ENCODE measurements around the gene SERPINA12.
A peak's percentile ranks its signal among the peaks of the same experiment; 100 is the strongest.

SERPINA12 gene, protein sequence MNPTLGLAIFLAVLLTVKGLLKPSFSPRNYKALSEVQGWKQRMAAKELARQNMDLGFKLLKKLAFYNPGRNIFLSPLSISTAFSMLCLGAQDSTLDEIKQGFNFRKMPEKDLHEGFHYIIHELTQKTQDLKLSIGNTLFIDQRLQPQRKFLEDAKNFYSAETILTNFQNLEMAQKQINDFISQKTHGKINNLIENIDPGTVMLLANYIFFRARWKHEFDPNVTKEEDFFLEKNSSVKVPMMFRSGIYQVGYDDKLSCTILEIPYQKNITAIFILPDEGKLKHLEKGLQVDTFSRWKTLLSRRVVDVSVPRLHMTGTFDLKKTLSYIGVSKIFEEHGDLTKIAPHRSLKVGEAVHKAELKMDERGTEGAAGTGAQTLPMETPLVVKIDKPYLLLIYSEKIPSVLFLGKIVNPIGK

DNA sequence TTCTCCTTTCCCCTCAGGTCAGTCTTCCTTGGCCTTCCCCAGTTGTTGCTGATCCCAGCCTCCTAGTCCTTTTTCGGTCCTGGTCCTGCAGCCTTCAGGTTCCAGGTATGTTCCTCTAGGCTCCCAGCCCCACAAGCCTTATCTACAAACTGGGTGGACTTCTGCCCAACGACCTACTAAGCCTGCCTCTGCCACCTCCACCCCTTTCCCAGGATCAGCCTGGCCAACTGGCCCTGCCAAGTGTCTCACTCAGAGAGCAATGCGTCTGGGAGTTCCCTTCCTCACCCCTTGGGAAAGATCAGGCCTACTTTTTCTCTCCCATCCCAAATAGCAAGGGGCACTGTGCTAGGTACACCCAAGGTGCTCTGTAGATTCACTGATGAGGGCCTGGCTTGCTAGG, at the start of gene SERPINA12:
Gene SERPINA12 (minus strand): TSS at position 114 of the 400 bp plus-strand sequence. CDS start 11,072 bp downstream, outside the sequence.
- no peak for DNase-seq

DNA sequence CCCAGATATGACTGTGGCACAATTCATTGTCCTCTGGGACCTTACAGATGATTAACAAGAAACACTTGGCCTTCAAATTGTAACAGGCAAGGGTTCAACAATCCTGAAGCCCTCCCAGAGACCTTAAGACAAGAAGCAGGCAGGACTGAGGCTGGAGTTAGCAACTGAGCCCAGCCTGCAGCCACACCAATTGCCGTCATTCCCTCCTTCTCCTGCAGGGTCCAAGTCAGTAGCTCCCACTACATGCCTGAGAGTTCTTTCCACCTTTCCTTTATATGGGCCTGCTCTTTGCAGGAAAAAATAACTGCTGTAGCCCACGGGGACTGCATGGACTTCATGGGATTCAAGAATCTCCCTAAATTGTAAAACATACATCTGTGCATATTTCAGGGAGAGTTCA, 49.6 kb upstream of the SERPINA12 start:
- DNase-seq, result no peak

DNA sequence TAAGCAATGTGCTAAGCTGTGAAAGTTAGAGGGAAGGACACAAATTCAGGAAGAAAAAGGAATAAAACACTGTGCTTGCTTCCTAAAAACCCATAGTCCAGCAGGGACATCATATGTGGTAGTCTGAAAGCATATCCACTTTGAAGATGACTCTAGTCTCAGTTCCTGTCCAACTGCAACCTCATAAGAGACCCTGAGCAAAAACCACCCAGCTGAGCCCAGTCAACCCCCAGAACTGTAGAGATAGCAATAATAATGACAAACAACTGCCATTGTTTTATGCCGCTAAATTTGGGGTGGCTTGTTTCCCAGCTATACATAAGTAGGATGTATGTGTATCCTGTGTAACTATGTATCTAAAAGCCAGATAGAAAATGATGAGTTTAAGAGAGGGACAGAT, 48.1 kb upstream of the SERPINA12 start:
- no peak for DNase-seq

DNA sequence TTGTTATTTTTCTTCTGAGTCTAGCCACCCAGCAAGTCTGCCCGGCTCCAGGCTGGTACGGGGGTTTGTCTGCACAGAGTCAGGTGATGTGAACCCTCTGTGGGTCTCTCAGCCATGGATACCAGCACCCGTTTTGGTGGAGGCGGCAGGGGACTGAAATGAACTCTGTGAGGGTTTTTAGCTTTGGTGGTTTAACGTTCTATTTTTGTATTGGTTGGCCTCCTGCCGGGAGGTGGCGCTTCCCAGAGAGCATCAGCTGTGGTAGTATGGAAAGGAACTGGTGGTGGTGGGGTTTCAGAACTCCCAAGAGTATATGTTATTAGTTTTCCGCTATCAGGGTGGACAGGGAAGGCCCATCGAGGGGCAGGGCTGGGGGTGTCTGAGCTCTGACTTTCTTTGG, 46.7 kb upstream of the SERPINA12 start:
- DNase-seq, result no peak

DNA sequence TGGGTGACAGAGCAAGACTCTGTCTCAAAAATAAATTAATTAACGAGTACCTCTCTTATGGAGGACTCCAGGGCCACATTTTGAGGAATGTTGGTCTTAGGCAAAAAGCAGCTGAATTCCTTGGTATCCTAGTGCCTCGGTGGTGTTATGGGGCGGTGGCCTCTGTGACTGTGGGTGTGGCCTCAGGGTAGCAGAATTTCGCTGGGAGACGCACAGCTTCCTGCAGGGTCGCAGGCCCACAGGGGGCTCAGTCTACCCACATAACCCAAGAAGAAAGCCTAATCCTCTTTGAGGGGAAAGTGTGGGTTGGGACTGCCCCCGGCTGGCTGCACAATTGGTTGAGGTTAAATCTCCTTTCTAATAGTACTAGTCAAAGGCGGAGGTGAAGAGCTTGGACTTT, 40.8 kb upstream of the SERPINA12 start:
- no peak for DNase-seq

DNA sequence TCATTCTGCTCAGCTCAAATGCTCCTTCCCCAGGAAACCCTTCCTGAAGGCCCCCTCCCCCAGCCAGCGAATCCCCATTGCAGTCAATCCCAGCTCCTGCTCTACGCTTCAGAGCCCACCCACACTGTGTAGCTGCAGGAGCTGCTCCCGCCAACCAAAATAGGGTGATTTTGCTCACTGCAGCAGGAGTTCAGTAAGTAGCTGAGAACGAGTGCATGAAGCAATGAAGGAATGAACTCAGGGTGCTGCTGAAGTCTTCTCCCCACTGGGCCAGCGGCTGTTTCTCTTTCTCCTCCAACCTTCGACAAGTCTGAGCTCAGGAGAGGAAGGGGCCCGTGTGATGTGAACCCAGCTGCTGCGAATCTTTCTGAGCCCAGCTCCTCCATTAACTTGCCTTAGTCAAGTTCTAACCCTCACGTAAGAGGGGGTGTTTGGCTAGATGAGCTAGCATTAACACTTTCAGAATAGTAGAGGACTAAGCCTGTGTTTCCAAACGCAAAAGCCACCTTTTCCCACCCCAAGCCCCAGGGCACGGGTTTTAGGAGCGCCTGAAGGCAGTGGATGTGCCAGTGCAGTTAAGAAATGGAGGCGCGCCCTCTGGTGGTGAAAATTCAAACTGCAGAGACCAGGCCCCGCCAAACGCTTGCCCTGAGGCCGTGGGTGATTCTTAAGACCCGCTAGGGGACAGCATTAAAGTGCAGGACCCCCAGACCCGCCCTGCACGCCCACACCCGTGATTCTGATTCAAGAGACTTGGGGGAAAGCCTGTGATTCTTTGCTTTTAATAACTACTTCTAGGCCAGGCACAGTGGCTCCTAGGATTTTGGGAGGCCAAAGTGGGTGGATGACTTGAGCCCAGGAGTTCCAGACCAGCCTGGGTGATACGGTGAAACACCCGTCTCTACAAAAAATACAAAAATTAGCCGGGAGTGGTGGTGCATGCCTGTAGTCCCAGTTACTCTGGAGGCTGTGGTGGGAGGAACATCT, 40.0 kb upstream of the SERPINA12 start:
- peak; percentile 14 for DNase-seq

DNA sequence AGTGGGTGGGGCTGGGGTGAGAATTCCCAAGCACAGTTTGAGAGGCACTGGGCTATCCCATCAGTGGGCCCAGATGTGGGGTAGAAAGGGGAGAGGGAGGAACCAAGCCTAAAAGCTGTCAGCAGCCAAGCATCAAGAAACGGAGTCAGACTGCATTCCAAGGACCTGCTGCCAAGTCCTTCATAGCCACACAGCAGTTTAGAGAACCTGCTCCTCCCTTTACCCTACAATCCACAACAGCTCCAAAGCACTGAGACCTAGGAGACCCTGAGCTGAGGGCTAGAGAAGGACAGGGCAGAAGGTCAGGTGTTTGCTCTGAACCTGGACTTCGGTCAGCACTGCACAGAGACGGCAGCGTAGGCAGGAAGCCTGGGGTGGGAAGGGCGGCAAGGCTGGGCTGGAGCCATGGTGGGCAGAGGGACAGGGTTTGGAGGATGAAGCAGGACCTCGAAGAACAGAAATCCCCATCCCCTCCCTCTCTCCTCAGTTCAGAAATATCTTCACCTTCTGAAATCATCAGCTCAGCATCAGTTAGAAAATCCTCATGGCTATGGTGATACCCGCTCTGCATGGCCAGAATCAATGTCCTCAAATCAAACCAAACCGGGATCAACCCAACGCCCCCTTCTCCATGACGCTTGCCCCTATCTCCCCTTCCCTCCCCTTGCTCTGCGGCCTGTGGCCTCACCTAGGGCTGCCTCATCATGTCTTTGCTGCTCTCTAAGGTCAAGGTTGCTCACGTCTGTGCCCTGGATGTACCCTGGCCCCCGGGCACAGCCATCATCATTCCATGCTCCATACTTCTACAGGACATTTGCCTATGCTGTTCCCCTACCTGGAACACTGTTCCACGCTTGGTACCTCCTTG, 39.1 kb upstream of the SERPINA12 start:
- DNase-seq, result no peak

DNA sequence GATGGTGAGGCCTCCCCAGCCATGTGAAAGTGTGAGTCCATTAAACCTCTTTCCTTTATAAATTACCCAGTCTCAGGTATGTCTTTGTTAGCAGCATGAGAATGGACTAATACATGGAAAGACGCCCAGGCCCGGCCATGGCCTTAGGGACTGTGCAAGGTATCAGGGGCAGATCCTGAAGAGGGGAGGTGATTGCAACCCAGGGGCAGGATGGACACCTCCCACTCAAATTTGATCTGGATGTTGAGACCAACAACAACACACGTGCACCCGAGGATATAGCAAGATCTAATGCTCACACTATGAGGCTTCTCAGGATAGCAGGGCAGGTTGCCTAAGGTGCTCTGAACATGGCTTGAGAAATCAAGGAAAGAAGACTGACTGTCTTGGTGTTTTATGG, 38.5 kb upstream of the SERPINA12 start:
- no peak for DNase-seq

DNA sequence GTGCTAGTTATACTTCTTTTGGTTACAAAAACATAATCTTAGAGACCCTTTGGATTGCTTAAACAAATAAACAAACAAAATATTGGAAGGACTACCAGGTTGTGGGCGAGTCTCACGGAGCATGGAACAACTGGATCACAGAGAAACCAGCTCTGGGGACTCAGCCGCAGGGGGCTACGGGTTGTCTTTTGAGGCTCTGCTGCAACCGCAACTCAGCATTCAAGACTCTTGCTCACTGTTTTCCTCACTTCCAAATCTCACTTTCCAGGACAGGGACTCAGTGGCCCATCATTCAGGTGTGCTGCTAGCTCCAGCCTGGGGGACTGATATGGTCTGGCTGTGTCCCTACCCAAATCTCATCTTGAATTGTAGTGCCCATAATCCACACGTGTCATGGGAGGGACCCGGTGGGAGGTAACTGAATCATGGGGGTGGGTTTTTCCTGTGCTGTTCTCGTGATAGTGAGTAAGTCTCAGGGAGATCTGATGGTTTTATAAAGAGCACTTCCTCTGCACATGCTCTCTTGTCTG, 37.9 kb upstream of the SERPINA12 start:
- DNase-seq, result no peak

DNA sequence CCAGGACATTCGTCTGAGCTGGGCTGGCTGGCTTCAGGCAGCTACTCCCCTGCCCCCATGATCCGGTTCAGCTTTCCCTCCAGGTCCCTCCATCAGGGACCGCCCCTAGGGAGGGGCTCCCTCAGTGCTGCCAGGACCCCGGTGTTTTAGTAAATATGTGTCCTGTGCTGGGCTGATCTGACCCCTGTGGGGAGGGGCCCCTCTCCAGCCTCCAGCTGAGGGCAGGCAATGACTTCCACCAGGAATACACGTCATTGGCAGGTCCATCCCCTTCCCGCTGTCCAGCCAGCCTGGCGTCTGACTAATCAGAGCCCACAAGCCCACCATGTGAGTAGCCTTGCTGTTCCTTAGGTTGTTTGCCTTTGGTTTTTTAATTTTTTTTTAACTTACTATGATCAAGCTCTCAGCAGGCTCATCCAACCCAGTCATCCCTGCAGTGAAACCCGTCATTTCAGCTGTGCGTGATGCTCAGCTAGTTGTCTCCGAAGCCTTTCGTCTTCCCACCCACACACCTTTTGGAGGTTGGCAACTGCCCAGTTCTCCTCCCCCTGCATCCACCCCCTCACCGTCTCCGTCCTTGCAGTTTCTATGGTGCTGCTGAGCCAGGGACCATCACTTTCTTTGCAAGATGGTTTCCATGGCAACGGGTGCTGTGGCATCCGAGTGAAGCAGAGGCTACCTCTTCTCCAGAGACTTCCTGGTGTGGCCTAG, 36.0 kb upstream of the SERPINA12 start:
- no peak for DNase-seq

DNA sequence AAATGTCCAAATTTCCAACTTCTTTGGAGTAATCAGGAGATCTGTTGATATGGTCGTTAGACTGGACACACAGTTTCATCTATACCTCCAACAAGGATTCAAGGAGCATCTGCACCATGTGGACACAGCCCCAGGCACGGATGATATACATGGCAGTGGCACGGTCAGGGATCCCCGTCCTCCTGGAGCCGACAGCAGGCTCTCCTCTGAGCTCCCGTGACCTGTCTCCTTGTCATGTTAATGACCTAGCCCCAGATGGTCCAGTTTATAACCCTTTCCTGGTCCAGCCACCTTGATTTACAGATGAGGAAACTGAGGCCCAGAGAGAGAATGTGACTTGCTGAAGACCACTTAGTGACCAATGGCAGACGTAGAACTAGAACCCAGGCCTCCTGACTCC, 35.5 kb upstream of the SERPINA12 start:
- DNase-seq, result no peak

DNA sequence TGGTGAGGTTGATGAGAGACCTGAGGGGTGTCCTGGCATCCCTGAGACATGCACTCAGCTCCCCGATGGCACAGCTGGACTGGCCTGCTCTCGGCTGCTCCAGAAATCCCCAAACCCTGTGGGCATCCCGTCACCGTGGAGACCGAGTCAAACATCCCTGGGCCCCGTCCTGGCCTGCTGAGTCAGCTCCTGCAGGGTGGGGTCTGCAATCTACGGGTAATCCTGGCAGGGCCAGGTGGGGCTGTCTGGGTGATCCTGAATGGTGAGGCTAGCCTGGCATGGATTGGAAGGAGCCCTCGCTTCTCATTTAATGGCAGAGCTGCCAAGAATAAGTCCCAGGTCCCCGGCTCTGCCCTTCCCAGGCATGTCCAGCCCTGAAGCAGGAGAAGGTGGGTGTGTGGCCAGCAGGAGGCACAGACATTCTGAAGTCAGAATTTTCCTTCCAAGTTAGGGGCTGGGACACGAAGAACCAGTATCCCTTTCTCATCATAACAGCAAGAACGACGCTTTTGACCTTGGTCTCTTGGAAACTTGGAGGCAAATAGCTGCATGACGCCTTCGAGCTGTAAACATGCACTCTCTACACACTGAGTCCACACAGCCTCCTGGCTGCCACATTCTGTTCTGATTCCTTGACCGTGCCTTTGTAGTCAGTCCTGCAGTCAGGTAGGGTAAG, 34.3 kb upstream of the SERPINA12 start:
- DNase-seq, result no peak

DNA sequence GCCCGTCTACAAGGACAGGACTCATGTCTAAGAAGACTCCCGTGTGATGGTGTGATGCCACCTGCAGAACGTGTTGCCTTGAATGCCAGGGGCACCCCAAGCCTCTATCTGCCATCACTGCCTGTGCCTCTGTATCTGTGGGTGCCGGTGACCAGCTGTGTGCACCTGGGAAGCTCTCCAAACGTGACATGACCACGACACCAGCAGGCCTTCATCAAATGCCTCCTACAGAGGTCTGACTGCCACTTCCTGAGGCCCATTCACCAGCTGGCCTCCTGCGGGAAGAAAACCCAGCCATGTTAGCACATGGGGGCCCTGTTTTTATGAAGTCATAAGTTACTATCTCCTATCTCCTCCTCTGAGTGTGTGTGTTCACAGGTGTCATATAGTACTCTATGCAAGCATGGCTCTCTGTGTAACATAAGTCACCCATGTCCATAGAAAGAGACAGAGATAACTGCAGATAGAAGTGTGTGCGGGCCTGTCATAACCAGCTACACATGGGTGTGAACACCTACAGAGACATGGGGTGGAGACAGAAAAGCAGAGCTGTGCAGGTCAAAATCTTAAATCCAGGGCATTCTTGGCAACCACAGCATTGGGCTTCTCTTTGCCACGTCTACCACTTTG, 33.7 kb upstream of the SERPINA12 start:
- DNase-seq, result no peak

DNA sequence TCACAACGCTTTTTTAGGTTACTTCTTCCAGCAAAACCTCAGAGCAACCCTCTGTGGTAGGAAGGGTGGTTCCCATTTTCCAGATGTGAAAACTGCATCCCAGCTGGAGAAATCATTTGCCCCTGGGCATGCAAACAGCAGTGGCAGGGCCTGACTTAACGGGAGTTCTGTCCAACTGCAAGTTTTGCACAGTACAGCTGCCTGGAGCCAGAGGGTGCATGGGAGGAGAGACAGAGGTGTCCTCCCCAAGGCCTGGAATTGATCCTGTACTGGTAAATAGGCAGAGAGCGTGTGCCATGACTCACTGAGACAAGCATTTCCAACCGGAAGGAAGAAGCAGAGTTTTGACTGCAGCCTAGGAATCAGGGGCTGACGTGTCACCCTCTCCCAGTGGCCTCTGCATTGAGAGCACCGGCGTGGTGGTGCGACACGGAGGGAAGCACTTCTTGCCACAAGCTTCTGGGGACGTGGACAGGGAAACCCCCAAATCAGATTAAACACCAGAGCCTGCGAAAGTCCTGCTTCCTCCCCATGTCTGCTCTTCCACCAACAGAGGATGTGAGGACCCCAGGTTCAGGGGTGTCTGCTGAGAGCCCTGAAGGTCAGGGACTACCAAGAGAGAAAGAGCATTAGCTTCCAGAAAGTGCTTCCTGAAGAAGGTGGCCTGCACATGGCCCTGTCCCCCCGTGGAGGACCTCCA, 33.0 kb upstream of the SERPINA12 start:
- no peak for DNase-seq

DNA sequence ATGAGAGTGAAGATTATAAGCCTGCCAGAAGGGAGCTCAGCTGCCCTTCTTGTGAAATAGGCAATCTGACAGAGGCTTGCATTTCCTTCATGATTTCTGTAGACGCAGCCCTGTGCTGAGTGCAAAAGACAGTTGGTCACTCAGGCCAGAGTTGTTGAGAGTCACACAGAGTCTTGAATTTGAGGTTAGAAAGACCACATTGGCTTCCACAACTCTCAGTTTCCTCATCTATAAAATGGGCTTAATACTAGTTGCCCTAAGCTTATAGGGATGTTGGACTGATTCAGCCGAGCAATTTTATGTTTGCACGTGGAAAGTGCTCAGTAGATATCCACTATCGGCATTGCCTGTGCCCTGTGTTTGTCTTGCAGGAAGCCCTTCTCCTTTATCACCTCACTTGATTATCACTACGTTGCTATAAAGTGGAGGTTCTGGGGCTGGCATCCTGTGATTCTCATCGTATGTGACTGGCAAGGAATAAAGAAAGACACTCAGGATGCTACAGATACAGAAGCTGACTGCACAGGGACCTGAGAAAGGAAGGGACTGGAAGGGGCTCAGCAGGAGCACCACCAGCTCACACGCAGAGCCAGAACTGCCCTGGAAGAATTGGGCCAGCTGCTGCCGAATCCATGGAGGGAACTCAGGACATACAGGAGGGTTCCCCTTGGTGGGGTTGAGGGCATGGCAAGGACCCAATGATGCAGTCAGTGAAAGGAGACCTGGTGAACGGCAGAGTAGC, 32.1 kb upstream of the SERPINA12 start:
- no peak for DNase-seq

DNA sequence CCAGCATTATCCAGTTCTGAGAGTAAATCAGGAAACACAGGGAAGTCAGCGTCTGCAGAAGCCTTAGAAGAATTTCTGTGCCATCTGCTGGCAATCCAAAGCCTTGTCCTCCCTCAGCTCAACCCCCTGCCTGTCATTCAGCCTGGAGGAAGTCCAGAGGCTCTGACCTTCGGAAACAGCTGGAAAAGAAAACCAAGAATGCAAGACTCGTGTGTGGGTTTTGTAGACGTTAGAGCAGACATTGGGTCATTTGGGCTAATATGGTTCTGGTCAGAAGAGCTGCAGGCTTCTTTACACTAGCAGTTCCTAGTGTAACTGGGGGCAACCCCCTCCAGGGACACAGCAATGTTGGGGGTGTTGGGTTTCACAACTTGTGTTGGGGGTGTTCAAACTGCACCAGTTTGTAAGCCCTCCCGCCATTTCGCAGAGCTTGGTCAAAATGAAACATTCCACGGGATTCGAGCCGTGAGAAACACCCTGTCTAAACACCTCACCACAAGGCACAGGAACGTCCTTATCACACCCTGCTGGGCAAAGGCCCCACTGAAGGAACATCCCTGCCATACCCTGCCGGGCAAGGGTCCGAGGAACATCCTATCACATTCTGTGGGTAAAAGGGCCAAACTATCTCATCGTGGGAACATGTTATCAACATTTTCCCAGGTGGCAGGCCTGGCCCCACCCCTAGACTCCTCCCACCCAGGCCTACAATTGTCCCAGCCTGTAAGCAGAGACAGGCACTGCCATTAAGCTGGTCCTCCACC, 30.9 kb upstream of the SERPINA12 start:
- no peak for DNase-seq

DNA sequence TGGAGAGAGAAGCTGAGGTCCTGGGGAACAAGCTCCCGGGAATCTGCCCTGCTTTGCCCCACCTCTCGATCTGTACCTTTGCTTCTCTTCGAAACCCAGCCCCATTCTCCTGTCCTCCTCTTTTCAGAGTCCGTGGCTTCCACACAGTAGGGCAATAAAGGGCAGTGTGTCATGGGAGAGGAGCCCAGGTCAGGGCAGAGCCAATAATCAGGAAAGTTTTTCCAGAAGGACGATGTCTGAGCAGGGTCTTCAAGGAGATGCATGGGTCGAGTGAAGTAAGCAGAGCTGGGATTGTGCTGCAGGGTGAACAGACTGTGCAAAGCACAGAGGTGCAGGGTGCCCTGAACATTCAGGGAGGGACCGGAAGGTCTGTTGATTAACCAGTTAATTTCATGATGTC, 29.9 kb upstream of the SERPINA12 start:
- DNase-seq, result no peak

DNA sequence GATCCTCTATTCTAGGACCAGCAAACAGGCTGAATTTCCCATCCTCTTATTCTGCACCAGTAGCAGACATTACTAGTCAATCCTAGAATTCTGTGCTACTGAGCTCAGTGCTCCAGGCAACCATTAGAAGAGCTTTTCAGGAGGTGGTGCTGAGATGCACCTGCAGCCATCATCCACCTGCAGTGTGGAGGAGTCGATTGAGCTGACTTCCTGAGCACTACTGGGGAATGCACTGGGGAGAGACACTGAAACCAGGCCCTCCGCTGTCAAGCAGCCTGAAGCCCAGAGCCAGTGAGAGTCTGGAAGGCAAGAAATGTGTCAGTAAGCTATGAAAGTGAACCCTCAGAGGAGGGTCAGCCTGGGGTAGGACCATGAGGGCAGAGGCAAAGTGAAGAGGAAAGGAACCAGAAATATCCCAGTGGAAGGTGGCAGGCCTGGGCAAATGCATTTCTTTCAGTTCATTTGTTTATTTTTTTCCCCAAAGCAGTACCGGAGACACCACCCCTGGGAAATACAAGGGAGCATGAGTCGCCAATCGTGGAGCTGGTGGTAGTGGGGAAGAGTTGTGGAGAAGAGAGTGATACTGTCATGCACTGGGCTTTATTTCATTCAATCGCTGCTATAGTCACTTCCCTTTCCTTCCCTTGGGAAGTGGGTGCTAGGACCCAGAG, 28.9 kb upstream of the SERPINA12 start:
- no peak for DNase-seq

Data from activated effector memory CD4-positive, alpha-beta T cell treated with Interleukin-2 at 50 U/mL for 16 hours (primary cell).